ENCODE data around the gene TOP3B.
"Not testable (repeated sequence)": the region's sequence is repeated elsewhere in the genome, so short reads cannot be mapped to it uniquely, and the experiment has no call there.

Gene TOP3B

GRCh38 chr22:21926728-21927127 lies 55.9 kb downstream of the TOP3B start:
- no peak for DNase-seq (ENCODE audit: low read depth)

- DNase-seq (ENCODE audit: low read depth), result no peak
These were observed 59.4 kb downstream of the TOP3B start for GRCh38 chr22:21923163-21923561.

- no peak for DNase-seq (ENCODE audit: low read depth)
These were observed 60.0 kb downstream of the TOP3B start for GRCh38 chr22:21922370-21923162.

GRCh38 chr22:21921729-21922128 lies 60.9 kb downstream of the TOP3B start:
- DNase-seq (ENCODE audit: low read depth), result no peak

GRCh38 chr22:21921184-21921721 lies 61.3 kb downstream of the TOP3B start:
- DNase-seq (ENCODE audit: low read depth), result no peak

- DNase-seq (ENCODE audit: low read depth), result no peak
These were observed 62.0 kb downstream of the TOP3B start for GRCh38 chr22:21920341-21921183.

GRCh38 chr22:21919526-21920307 lies 62.9 kb downstream of the TOP3B start:
- DNase-seq (ENCODE audit: low read depth), result no peak

- no peak for DNase-seq (ENCODE audit: low read depth)
These were observed 64.0 kb downstream of the TOP3B start for GRCh38 chr22:21918466-21919185.

GRCh38 chr22:21917959-21918261 lies 64.7 kb downstream of the TOP3B start:
- DNase-seq (ENCODE audit: low read depth), result no peak

GRCh38 chr22:21917181-21917958 lies 65.2 kb downstream of the TOP3B start:
- no peak for DNase-seq (ENCODE audit: low read depth)

- no peak for DNase-seq (ENCODE audit: low read depth)
These were observed 66.2 kb downstream of the TOP3B start for GRCh38 chr22:21916309-21916918.

GRCh38 chr22:21915624-21916308 lies 66.8 kb downstream of the TOP3B start:
- no peak for DNase-seq (ENCODE audit: low read depth)

- DNase-seq (ENCODE audit: low read depth), result not testable (repeated sequence)
These were observed 68.4 kb downstream of the TOP3B start for GRCh38 chr22:21914033-21914642.

- DNase-seq (ENCODE audit: low read depth), result not testable (repeated sequence)
These were observed 72.2 kb downstream of the TOP3B start for GRCh38 chr22:21910367-21910766.

- no peak for DNase-seq (ENCODE audit: low read depth)
These were observed 72.7 kb downstream of the TOP3B start for GRCh38 chr22:21909871-21910270.

- no peak for DNase-seq (ENCODE audit: low read depth)
These were observed 74.7 kb downstream of the TOP3B start for GRCh38 chr22:21907638-21908522.

Data from HS-5 (cell line).